Measurements from ENCODE around the gene NF1. TPM values are rescaled to one million over a fixed set of nuclear protein-coding genes. Genes with fewer than 3 reads are reported as not detected.

The NF1 gene
- total RNA-seq, 4 donors from 2014 or later = 51.9 to 67.8 (median 66.3) TPM

GRCh38 chr17:31130286-31131224 lies 35.8 kb downstream of the NF1 start:
- DNase-seq (ENCODE audit: low spot score) (no peak), ATAC-seq (ENCODE audit: low FRiP score) (no peak)
- TF ChIP-seq, protein P1, sequence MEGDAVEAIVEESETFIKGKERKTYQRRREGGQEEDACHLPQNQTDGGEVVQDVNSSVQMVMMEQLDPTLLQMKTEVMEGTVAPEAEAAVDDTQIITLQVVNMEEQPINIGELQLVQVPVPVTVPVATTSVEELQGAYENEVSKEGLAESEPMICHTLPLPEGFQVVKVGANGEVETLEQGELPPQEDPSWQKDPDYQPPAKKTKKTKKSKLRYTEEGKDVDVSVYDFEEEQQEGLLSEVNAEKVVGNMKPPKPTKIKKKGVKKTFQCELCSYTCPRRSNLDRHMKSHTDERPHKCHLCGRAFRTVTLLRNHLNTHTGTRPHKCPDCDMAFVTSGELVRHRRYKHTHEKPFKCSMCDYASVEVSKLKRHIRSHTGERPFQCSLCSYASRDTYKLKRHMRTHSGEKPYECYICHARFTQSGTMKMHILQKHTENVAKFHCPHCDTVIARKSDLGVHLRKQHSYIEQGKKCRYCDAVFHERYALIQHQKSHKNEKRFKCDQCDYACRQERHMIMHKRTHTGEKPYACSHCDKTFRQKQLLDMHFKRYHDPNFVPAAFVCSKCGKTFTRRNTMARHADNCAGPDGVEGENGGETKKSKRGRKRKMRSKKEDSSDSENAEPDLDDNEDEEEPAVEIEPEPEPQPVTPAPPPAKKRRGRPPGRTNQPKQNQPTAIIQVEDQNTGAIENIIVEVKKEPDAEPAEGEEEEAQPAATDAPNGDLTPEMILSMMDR (IDR thresholded peaks at IDR 0.05) = no peak

GRCh38 chr17:31131299-31131698 lies 36.5 kb downstream of the NF1 start:
- TF ChIP-seq, protein P1 (IDR thresholded peaks at IDR 0.05) = no peak
- no peak for ATAC-seq (ENCODE audit: low FRiP score)
- no peak for DNase-seq (ENCODE audit: low spot score)

DNA sequence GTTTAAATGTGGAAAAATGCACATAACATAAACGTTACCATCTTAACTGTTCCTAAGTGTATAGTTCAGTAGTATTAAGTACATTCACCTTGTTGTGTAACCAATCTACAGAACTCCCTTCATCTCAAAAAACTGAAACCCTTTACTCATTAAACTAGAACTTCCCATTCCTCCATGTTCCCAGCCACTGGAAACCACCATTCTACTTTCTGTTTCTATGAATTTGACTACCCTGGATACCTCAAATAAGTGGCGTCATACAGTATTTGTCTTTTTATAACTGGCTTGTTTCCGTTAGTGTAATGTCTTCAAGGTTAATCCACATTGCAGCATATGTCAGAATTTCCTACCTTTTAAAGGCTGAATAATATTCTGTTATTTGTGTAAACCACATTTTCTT lies 38.2 kb downstream of the NF1 start:
- TF ChIP-seq, protein P1 (IDR thresholded peaks at IDR 0.05) = no peak
- ATAC-seq (ENCODE audit: low FRiP score) = no peak
- DNase-seq (ENCODE audit: low spot score) = no peak

DNA sequence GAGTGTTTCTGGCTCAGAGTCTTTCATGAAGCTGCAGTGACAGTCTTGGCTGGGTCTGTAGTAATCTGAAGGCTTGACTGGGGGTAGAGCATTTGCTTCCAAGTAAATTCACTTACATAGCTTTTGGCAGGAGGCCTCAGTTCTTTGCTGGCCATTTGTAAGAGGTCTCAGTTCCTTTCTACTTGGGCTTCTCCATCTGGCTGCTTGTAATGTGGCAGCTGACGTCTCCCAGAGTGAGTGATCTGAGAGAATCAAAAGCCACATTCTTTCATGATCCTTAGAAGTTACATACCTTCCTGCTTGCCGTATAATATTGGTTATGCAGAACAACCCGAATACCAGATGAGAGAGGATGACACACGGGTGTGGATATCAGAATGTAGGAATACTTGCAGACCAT lies 39.8 kb downstream of the NF1 start:
- TF ChIP-seq, protein P1 (IDR thresholded peaks at IDR 0.05) = no peak
- DNase-seq (ENCODE audit: low spot score) (no peak), ATAC-seq (ENCODE audit: low FRiP score) (no peak)

DNA sequence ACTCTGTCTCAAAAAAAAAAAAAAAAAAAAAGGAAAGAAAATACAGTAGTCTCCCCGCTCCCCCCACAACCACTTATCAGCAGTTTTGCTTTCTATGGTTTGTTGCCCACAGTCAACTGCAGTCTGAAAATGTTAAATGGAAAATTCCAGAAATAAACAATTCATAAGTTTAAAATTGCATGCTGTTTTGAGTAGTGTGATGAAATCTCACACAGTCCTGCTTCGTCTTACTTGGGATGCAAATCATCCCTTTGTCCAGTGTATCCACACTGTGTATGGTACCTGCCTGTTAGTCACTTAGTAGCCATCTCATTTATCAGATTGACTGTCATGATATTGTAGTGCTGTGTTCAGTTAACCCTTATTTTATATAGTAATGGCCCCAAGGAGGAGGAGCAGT lies 41.5 kb downstream of the NF1 start:
- DNase-seq (ENCODE audit: low spot score) (no peak), ATAC-seq (ENCODE audit: low FRiP score) (no peak)
- TF ChIP-seq, protein P1 (IDR thresholded peaks at IDR 0.05) = no peak

DNA sequence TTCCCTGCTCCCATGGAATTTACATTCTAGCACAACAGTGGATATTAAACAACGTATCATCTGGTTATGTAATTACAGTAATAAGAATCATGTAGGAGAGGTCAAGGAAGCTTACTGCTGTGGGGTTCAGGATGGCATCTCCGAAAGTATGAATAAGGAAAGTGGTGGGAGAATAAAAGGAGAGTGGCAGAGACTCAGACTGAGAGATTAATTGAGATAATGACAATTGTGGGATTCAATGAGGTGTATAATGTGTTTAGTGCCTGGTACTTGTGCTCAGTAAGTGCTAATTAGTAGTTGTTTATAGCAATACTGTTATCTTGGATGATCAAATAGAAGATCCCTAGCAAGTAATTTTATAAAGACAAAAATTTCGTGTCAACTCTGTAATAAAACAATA lies 45.3 kb downstream of the NF1 start:
- no peak for DNase-seq (ENCODE audit: low spot score)
- no peak for ATAC-seq (ENCODE audit: low FRiP score)
- TF ChIP-seq, protein P1 (IDR thresholded peaks at IDR 0.05) = no peak

GRCh38 chr17:31144428-31144827 lies 49.7 kb downstream of the NF1 start:
- no peak for DNase-seq (ENCODE audit: low spot score)
- TF ChIP-seq, protein P1 (IDR thresholded peaks at IDR 0.05) = no peak
- no peak for ATAC-seq (ENCODE audit: low FRiP score)
